Measurements from ENCODE around the gene RNF31.

GRCh38 chr14:24113801-24114531 lies 33.3 kb upstream of the RNF31 start:
- TF ChIP-seq CTCF (IDR thresholded peaks at IDR 0.05; ENCODE audit: low read length) = no peak
- TF ChIP-seq EZH2 (optimal IDR thresholded peaks at IDR 0.05; ENCODE audit: low read depth, low read length) = no peak
- TF ChIP-seq EZH2phosphoT487 (IDR thresholded peaks at IDR 0.05; ENCODE audit: low read length) = no peak
